T-cell (primary cell): Measurements from ENCODE around the gene FGD5. TPM values are rescaled to one million over a fixed set of nuclear protein-coding genes. Genes with fewer than 3 reads are reported as not detected.

Experiments used
- ATAC-seq, 4 experiments: fragments of 200-7000 bp in 3 of 4; fragments of 150-1000 bp in 1 of 4; cut with Tn5 transposase; replicated peaks in 1 of 4; 1 replicate in 3 of 4; 2 replicates in 1 of 4; pipeline ENCODE4 v1.10.0; 2021; ENCODE audit warnings: moderate library complexity in 3 of 4, mild to moderate bottlenecking in 2 of 4, moderate number of reproducible peaks in 1 of 4
- CTCF ChIA-PET, 2 donors: fragments of 300-600 bp; sonication (Branson Sonifier 250); formaldehyde crosslinking; loops; one replicate each; lab custom pipeline; 2022; ENCODE audit warnings: antibody characterized with exemption in 2 of 2; lab: Charles Lee
- POLR2A ChIA-PET, 2 donors: fragments of 300-600 bp; sonication (Branson Sonifier 250); formaldehyde crosslinking; loops; one replicate each; lab custom pipeline; 2022; ENCODE audit warnings: antibody characterized with exemption in 2 of 2; lab: Charles Lee
- DNase-seq, 35 experiments: peaks; one replicate each; pipeline versions ENCODE4 v3.0.0 to v3.0.0-alpha.2; 2013 to 2023
- H3K27ac ChIP-seq: one replicate; pipeline ENCODE4 v1.5.1; 2013; ENCODE audit warnings: low read length
- H3K27me3 ChIP-seq, 2 experiments: replicated peaks in 1 of 2; 1 replicate in 1 of 2; 2 replicates in 1 of 2; pipeline versions ENCODE4 v1.6.1 to v1.7.0; 2013; ENCODE audit warnings: low read length in 1 of 2, mixed read lengths in 1 of 2; ENCODE audit not compliant: control insufficient read depth in 2 of 2, insufficient read depth in 2 of 2; ENCODE audit errors: extremely low read depth in 1 of 2
- H3K36me3 ChIP-seq, 2 donors: 1 replicate in 1 of 2; 2 replicates in 1 of 2; pipeline versions ENCODE4 v1.6.1 to v1.7.0; 2013; ENCODE audit warnings: low read length in 1 of 2; ENCODE audit not compliant: control insufficient read depth in 2 of 2, insufficient read depth in 1 of 2; ENCODE audit errors: extremely low read depth in 1 of 2
- H3K4me1 ChIP-seq, 2 experiments: 1 replicate in 1 of 2; 2 replicates in 1 of 2; pipeline versions ENCODE4 v1.6.1 to v1.7.0; 2013; ENCODE audit warnings: low read length in 2 of 2, mixed read lengths in 1 of 2; ENCODE audit not compliant: insufficient read depth in 2 of 2, control insufficient read depth in 1 of 2; ENCODE audit errors: extremely low read depth in 1 of 2
- H3K4me3 ChIP-seq, 2 donors: 1 replicate in 1 of 2; 2 replicates in 1 of 2; pipeline versions ENCODE4 v1.5.1 to v1.7.0; 2013; ENCODE audit warnings: mild to moderate bottlenecking in 2 of 2, low read length in 1 of 2, moderate library complexity in 1 of 2; ENCODE audit not compliant: control insufficient read depth in 1 of 2; ENCODE audit errors: extremely low read depth in 1 of 2
- H3K9me3 ChIP-seq: 2 replicates; pipeline ENCODE4 v1.7.0; 2013
- H3K27ac Mint-ChIP-seq, 2 donors: one replicate each; pipeline ENCODE4 v1.8.0; 2020 to 2021; ENCODE audit warnings: mild to moderate bottlenecking in 2 of 2, mixed read lengths in 2 of 2
- H3K27me3 Mint-ChIP-seq, 2 donors: one replicate each; pipeline ENCODE4 v1.8.0; 2021 to 2022; ENCODE audit warnings: mixed read lengths in 2 of 2
- H3K36me3 Mint-ChIP-seq: one replicate; pipeline ENCODE4 v1.8.0; 2021; ENCODE audit warnings: mixed read lengths
- H3K4me1 Mint-ChIP-seq, 3 donors: one replicate each; pipeline ENCODE4 v1.8.0; 2020 to 2022; ENCODE audit warnings: mixed read lengths in 3 of 3, mild to moderate bottlenecking in 1 of 3
- H3K4me3 Mint-ChIP-seq, 3 donors: one replicate each; pipeline ENCODE4 v1.8.0; 2020 to 2022; ENCODE audit warnings: mild to moderate bottlenecking in 3 of 3, mixed read lengths in 3 of 3, moderate library complexity in 3 of 3
- H3K9me3 Mint-ChIP-seq, 3 donors: one replicate each; pipeline ENCODE4 v1.8.0; 2020 to 2022; ENCODE audit warnings: mixed read lengths in 3 of 3
- WGBS: methylation state at CpG from one replicate; pipeline ENCODE4 v1.1.5; 2013; ENCODE audit warnings: missing lambda C conversion rate; ENCODE audit not compliant: insufficient coverage; 5-methylcytosine and 5-hydroxymethylcytosine counted together
- total RNA-seq, 35 experiments: library from RNA in 6 of 35; stranded (reverse) in 6 of 35; fragments of 120-200 nt in 1 of 35; gene quantifications; one replicate each; pipeline versions ENCODE4 v1.2.1 to v1.2.4 and lab custom pipeline; 2013 to 2026

Gene FGD5
- total RNA-seq, 5 donors from 2014 or later (not counting 1 experiment from before 2014, with no cell fraction given): 0.13 to 0.53 (median 0.32) TPM; not detected in 2

DNA sequence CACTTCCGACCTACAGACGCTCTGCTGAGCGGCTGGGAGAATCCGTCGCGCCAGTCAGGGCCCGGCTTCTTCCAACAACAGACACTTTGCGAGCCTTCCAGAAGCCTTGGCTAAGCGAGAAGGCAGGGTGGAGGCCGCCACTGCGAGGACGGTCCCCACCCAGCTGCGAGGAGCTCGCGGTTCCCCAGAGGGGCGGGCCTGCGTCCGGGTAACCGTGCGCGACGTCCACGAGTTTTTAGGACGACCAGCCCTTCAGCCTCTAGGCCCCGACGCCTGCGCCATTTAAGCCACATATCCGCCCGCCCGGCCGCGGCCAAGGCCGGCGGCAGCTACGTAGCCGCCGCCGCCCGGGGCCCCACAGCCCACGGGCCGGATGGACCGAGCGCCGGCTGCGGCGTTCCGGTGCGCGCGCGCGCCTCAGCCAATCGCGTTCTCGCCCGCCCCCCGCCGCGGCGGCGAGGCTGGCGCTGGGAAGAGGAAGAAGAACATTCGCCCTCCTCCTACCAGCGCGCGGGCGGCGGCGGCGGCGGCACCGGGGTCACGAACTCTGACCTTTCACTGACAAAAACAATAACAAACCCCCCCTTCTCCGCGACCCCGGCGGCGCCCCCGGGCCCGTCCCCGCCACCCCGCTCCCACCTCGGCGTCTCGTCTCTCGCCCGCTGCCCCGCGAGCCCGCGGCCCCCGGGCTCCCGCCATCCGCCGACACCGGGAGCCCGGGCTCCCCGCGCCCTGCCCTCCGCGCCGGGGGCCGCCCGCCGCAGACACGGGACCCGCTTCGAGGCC is 128.5 kb downstream of the FGD5 start, which contains the start of gene NR2C2:
Gene NR2C2 (plus strand): TSS at position 484 of the 786 bp plus-strand sequence. CDS start 56,332 bp downstream, outside the sequence.
- Histone ChIP-seq H3K4me1 (peaks cover 15 to 26% of the 10 kb centered on the region in 2 experiments), H3K4me3 (peak within 1 kb of the TSS; percentile 79 to 96), H3K27ac (peak within 1 kb of the TSS; percentile 96), H3K36me3 (peaks cover 10 to 27% of the 10 kb centered on the region in 2 donors), H3K27me3 (no peaks in the 10 kb centered on the region), H3K9me3 (no peaks in the 10 kb centered on the region)
- DNase-seq (peak; percentile 75 to 93 (median 87)), ATAC-seq (peak; percentile 72 to 78 (median 74))
- POLR2A ChIA-PET: interaction anchor here in 1 of 2 donors (1.2 to 1.9 kb wide), 2 partner anchors 152 to 296 kb away, joined by 3 to 13 read pairs; partner anchors contain the start of genes CCDC174 and RBSN
- Mint-ChIP-seq H3K27ac (peak within 1 kb of the TSS; percentile 100), H3K4me1 (peaks cover 49 to 64% (median 60%) of the 10 kb centered on the region in 3 donors), H3K9me3 (no peaks in the 10 kb centered on the region), H3K4me3 (peak within 1 kb of the TSS; percentile 95 to 100 (median 98)), H3K36me3 (peaks cover 19% of the 10 kb centered on the region), H3K27me3 (no peaks in the 10 kb centered on the region)
- CTCF ChIA-PET: interaction anchor here in 1 of 2 donors (0.7 to 1.0 kb wide), 2 partner anchors 26 to 1947 kb away, joined by 3 read pairs; no protein-coding TSS in a partner anchor
- WGBS: under 1% methylated on average over 102 of the region's 108 CpGs

DNA sequence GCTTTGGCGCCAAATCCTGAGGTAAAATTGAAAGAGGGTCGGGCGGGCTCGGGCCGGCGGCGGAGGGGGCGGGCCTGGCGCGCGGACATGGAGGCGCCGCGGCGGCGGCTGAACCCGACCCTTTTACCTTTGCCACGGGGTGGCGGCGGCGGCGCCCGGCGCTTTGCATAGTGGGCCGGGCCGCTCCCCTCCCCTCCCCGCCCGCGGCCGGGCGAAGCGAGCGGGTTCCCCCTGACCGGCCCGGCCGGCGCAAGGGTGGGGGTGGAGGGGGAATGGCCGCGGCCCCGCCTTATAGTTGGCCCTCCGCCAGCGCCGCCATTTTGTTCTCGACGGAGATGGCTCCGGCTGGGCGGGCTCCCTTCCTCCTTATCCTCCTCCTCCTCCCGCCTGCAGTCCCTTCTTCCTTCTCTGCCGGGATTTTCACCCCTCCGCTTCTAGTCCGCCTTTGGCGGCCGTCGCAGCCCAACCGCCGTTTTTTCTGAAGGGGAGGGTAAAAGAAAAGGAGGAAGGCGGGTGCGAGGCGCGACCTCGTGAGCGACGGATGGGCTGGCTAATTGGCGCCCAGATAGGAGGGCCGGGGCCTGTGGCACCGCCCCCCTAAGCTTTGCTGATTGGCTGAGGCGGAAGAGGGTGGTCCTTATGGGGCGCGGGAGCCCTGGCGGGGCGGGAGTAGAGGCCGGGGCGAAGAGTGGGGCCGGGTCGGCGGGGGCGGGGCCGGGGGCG is 129.3 kb downstream of the FGD5 start:
- under 1% methylated on average over 29 of the region's 79 CpGs for WGBS
- H3K4me3 Mint-ChIP-seq: peak overlapping the region; percentile 95 to 100 (median 98)
- no peaks in the 10 kb centered on the region for H3K27me3 ChIP-seq
- CTCF ChIA-PET: interaction anchor here in 1 of 2 donors (0.6 to 1.5 kb wide), 3 partner anchors 28 to 296 kb away, joined by 3 to 4 read pairs (median 3); partner anchors contain the start of genes CAPN7 and CCDC174
- peak; percentile 90 to 98 (median 95) for DNase-seq
- H3K27me3 Mint-ChIP-seq: no peaks in the 10 kb centered on the region
- no peaks in the 10 kb centered on the region for H3K9me3 Mint-ChIP-seq
- peak; percentile 85 to 89 (median 88) for ATAC-seq
- H3K36me3 Mint-ChIP-seq: peaks cover 17% of the 10 kb centered on the region
- H3K27ac Mint-ChIP-seq: peak overlapping the region; percentile 100
- H3K4me1 Mint-ChIP-seq: peaks cover 55 to 69% (median 65%) of the 10 kb centered on the region in 3 donors
- peaks cover 7 to 22% of the 10 kb centered on the region in 2 donors for H3K36me3 ChIP-seq
- peak overlapping the region; percentile 79 to 96 for H3K4me3 ChIP-seq
- no peaks in the 10 kb centered on the region for H3K9me3 ChIP-seq
- POLR2A ChIA-PET: interaction anchor here in 1 of 2 donors (0.7 to 1.9 kb wide), 3 partner anchors 297 to 1519 kb away, joined by 3 to 13 read pairs (median 3); partner anchors contain the start of genes CCDC174 and LSM3
- H3K4me1 ChIP-seq: peaks cover 15 to 26% of the 10 kb centered on the region in 2 experiments
- H3K27ac ChIP-seq: peak overlapping the region; percentile 96

DNA sequence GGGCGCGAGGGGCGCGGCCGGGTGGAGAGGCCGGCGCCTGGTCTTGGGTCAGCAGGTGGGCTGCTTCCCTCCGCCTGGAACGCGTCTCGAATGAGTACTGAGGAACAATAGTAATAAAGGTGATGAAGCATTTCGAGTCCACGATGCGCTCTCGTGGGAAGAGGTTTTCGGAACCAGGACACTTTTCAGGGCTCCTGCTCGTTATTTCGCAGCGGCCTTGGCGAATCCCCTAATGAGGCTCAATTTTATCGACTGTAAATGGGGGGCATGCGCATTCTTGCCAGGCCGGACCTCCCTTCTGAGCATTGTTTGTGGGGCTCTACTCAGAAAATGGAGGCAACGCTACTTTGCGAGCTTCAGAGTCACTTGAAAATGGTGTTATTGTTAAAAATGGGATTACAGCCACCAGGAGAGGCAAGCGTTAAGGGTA is 129.9 kb downstream of the FGD5 start:
- H3K4me3 ChIP-seq: peak overlapping the region; percentile 85 to 96
- peaks cover 7 to 16% of the 10 kb centered on the region in 2 donors for H3K36me3 ChIP-seq
- no peaks in the 10 kb centered on the region for H3K27me3 ChIP-seq
- ATAC-seq (no peak), DNase-seq (no peak)
- no peaks in the 10 kb centered on the region for H3K9me3 ChIP-seq
- 3% methylated on average over 21 of the region's 26 CpGs for WGBS
- H3K4me1 ChIP-seq: peaks cover 15 to 26% of the 10 kb centered on the region in 2 experiments
- peaks cover 56 to 67% (median 62%) of the 10 kb centered on the region in 3 donors for H3K4me1 Mint-ChIP-seq
- no peaks in the 10 kb centered on the region for H3K27me3 Mint-ChIP-seq
- peaks cover 14% of the 10 kb centered on the region for H3K36me3 Mint-ChIP-seq
- ChIA-PET POLR2A (interaction anchor here in 1 of 2 donors (0.7 to 1.0 kb wide), 2 partner anchors 770 to 1520 kb away, joined by 3 read pairs; partner anchors contain the start of gene LSM3), CTCF (interaction anchor here in 1 of 2 donors (0.6 to 1.5 kb wide), 3 partner anchors 28 to 297 kb away, joined by 3 to 4 read pairs (median 3); partner anchors contain the start of genes CAPN7 and CCDC174)
- no peaks in the 10 kb centered on the region for H3K9me3 Mint-ChIP-seq
- H3K4me3 Mint-ChIP-seq: peak overlapping the region; percentile 95 to 100 (median 98)
- peak overlapping the region; percentile 7 to 100 for H3K27ac Mint-ChIP-seq
- peak overlapping the region; percentile 66 for H3K27ac ChIP-seq

DNA sequence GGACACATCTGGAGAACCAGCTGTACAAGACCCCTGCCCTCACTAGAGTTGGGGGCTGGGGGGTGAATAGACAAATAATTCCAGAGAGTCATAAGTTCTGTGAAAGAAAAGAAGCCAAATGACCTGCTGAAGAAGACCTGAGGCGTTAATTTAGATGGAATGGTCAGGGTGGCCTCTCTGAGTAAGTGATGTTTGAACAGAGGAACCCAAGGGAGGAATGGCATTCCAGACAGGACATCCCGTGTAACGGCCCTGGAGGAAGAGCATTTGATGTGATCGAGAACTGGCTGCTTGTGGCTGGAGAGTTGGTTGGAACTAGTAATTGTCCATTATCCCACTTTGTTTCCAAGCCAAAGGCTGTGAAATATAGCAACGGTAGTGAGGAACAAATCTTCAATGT is 130.4 kb downstream of the FGD5 start:
- Histone ChIP-seq H3K27ac (no peak overlapping the region), H3K27me3 (no peaks in the 10 kb centered on the region), H3K4me3 (peak overlapping the region; percentile 85 to 96), H3K9me3 (no peaks in the 10 kb centered on the region), H3K4me1 (peaks cover 15 to 26% of the 10 kb centered on the region in 2 experiments), H3K36me3 (peaks cover 7 to 13% of the 10 kb centered on the region in 2 donors)
- DNase-seq (no peak), ATAC-seq (no peak)
- Mint-ChIP-seq H3K27ac (peak overlapping the region; percentile 7 to 100), H3K4me1 (peaks cover 53 to 64% (median 60%) of the 10 kb centered on the region in 3 donors), H3K36me3 (peaks cover 11% of the 10 kb centered on the region), H3K27me3 (no peaks in the 10 kb centered on the region), H3K4me3 (peak overlapping the region; percentile 95 to 100 (median 98)), H3K9me3 (no peaks in the 10 kb centered on the region)
- 100% methylated on average over 1 of the region's 5 CpGs for WGBS
- POLR2A ChIA-PET: no interaction called here
- CTCF ChIA-PET: interaction anchor here in 1 of 2 donors (1.5 kb wide), 1 partner anchor 257 kb away, joined by 3 read pairs; the partner anchor contains the start of gene CAPN7

DNA sequence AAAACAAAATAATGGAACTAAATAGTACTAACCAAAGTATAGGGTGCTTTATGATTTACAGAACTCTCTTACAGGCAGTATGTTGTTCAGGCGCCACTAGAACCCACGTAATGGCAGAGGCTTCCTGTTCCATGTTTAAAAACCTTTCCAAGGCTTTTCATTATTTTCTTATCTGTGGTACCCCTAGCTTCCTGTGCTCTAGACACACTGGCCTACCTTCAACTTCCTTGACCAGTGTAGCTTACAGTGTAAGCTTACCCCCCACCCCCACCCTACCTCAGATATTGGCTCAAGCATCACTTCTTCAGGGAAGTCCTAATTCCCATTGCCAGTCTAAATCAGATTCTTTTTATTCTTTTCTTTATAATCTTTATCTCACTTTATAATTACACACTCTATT is 131.5 kb downstream of the FGD5 start:
- peak overlapping the region in 1 of 3 donors; percentile 36 for H3K4me3 Mint-ChIP-seq
- DNase-seq: no peak
- no peaks in the 10 kb centered on the region for H3K27me3 Mint-ChIP-seq
- H3K36me3 Mint-ChIP-seq: peaks cover 11% of the 10 kb centered on the region
- CTCF ChIA-PET: interaction anchor here in 1 of 2 donors (0.7 kb wide), 2 partner anchors 29 to 166 kb away, joined by 3 to 4 read pairs; no protein-coding TSS in a partner anchor
- 71% methylated on average over 1 of the region's 2 CpGs for WGBS
- peaks cover 63 to 68% (median 66%) of the 10 kb centered on the region in 3 donors for H3K4me1 Mint-ChIP-seq
- POLR2A ChIA-PET: interaction anchor here in 1 of 2 donors (0.6 kb wide), 1 partner anchor 1054 kb away, joined by 3 read pairs; no protein-coding TSS in a partner anchor
- Histone ChIP-seq H3K4me3 (no peak overlapping the region), H3K27ac (no peak overlapping the region), H3K36me3 (peaks cover 2 to 7% of the 10 kb centered on the region in 2 donors), H3K9me3 (no peaks in the 10 kb centered on the region), H3K4me1 (peaks cover 15 to 26% of the 10 kb centered on the region in 2 experiments), H3K27me3 (no peaks in the 10 kb centered on the region)
- no peaks in the 10 kb centered on the region for H3K9me3 Mint-ChIP-seq
- ATAC-seq: no peak
- H3K27ac Mint-ChIP-seq: no peak overlapping the region
